ENCODE results near the gene HSP90AA1.
"Not testable (repeated sequence)": the region's sequence is repeated elsewhere in the genome, so short reads cannot be mapped to it uniquely, and the experiment has no call there.

HSP90AA1 gene

DNA sequence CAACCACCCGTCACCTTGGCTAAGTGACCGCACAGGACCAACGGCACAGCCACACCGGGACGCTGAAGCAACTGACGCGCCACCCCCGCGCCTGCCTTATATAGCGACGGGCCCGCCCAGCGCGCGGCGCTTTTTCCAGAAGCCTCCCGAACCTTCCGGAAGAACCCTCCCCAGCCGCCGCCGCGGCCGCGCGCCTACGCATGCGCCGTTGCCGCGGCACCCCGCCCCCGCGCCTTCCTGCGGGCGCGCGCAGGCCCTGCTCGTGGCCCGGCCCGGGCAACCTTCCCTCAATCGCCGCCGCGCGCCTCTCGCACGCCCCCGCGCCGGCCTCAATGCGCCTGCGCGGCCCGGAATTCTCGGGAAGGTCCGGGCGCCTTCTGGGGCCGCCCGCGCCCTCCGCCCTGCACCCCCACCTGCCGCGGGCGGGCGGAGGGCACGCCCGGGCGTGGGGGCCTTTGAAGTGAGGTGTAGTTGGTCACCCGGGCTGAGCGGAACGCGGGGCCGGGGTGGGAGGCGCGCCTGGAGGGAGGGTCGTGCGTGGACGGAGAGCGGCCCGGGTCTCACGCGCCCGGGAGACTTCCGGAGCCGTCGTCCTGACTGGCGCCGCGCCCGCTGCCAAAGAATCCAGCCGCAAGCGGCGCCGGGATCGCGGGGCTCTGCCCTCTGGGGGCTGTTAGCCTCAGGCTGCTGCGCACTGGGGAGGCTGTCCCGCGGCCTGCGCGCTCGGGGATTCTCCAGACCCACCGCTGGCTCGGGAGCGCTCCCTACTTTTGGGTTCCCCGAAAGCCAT, at the start of gene HSP90AA1:
Gene HSP90AA1, minus strand, starts transcription at position 73 of the 790 bp plus-strand sequence. CDS start 666 bp downstream, outside the sequence.
- DNase-seq, result peak; percentile 90

DNA sequence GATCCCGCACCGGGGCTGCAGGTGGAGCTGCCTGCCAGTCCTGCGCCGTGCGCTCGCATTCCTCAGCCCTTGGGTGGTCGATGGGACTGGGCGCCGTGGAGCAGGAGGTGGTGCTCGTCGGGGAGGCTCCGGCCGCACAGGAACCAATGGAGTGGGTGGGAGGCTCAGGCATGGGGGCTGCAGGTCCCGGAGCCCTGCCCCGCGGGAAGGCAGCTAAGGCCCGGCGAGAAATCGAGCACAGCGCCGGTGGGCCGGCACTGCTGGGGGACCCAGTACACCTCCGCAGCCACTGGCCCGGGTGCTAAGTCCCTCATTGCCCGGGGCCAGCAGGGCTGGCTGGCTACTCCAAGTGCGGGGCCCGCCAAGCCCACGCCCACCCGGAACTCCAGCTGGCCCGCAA, 48.6 kb upstream of the HSP90AA1 start:
- DNase-seq, result not testable (repeated sequence)

- not testable (repeated sequence) for DNase-seq
Observed at GRCh38 chr14:102134719-102135118, 47.9 kb upstream of the HSP90AA1 start.

DNA sequence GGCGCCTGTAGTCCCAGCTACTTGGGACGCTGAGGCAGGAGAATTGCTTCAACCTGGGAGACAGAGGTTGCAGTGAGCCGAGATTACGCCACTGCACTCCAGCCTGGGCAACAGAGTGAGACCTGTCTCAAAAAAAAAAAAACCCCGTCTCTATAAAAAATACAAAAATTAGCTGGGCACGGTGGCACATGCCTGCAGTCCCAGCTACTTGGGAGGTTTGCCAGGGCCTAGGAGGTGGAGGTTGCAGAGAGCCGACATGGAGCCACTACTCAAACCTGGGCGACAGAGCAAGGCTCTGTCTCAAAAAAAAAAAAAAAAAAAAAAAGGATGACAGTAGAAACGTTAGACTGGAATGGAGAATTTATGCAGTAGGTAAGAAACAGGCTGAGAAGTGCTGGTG, 47.2 kb upstream of the HSP90AA1 start:
- DNase-seq, result not testable (repeated sequence)

- DNase-seq, result no peak
Observed at GRCh38 chr14:102131741-102132140, 44.9 kb upstream of the HSP90AA1 start.

GRCh38 chr14:102126807-102127455, 40.1 kb upstream of the HSP90AA1 start:
- no peak for DNase-seq

DNA sequence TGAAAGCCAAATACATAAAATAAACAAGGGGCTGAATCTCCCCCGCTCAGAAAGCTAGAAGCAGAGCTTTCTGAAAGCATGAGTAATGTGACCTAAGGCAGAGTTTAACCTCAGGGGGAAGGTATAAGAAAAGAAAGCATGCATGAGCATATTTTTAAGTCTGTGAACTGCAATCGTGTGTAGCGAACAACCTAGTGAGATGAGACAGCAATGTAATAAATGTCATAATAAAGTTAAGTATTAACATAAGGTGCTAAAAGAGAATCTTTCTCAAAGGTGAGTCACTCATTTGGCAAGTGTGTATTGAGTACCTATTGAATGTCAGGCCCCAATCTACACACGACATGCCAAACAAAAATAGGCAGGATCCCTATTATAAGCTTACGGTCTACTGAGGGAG, 38.7 kb upstream of the HSP90AA1 start:
- no peak for DNase-seq

- no peak for DNase-seq
Observed at GRCh38 chr14:102124419-102124818, 37.6 kb upstream of the HSP90AA1 start.

GRCh38 chr14:102121567-102121966, 34.7 kb upstream of the HSP90AA1 start:
- no peak for DNase-seq

DNA sequence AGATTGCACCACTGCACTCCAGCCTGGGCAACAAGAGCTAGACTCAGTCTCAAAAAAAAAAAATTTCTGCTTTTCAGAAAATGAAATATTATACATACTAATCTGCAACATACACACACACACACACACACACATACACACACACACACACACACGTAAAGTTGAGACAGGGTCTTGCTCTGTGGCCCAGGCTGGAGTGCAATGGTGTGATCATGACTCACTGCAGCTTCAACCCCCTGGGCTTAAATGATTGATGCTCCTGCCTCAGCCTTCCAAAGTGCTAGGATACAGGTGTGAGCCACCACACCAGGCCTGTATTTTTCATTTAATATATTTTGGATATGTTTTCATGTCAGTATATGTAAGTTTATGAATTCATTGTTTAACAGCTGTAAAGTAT, 34.0 kb upstream of the HSP90AA1 start:
- DNase-seq, result no peak

GRCh38 chr14:102117852-102118251, 31.0 kb upstream of the HSP90AA1 start:
- no peak for DNase-seq

DNA sequence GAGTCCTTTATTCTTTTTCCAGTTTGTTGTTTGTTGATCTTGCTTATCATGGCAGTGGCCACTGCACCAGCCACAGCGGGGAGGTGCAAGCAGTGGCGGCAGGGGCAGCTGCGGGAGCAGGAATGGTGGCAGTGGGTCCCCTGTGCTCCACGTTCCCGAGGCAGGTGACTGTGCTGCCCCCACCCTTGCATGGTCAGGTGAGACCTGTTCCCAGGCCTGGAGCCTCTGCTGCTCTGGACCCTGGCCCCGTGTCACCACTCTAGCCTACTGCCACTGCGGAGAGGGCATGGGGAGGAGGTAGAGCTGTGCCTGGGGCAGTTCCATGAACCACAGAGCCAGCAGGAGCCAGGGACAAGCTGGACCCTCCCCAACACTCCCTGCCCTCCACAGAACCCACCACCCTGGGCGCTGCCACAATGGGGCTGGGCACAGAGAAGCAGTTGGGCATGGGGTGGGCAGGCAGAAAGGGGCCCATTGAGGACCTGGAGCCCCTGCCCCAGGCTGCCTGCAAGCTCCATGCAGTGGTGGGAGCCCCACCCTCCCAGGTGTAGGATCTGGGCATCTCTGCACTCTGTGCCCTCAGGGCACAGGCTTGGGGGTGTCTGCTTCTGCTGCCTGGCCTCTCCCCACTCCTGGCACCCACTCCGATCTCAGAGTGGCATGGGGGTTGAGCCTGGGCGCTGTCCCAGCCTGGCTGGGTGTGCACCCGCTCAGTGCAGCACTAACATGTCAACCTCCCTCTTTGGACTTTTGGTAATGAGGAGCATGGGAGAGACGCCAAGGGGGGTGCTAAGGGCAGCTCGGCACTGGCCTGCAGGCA, 29.7 kb upstream of the HSP90AA1 start:
- DNase-seq, result no peak

- DNase-seq, result no peak
Observed at GRCh38 chr14:102111101-102111500, 24.3 kb upstream of the HSP90AA1 start.

DNA sequence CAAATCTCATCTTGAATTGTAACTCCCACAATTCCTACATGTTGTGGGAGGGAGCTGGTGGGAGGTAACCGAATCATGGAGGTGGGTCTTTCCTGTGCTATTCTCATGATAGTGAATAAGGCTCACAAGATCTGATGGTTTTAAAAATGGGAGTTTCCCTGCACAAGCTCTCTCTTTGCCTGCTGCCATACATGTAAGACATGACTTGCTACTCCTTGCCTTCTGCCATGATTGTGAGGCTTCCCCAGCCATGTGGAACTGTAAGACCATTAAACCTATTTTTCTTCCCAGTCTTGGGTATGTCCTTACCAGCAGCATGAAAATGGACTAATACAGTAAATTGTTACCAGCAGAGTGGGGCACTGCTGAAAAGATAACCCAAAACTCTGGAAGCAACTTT, 22.5 kb upstream of the HSP90AA1 start:
- not testable (repeated sequence) for DNase-seq

DNA sequence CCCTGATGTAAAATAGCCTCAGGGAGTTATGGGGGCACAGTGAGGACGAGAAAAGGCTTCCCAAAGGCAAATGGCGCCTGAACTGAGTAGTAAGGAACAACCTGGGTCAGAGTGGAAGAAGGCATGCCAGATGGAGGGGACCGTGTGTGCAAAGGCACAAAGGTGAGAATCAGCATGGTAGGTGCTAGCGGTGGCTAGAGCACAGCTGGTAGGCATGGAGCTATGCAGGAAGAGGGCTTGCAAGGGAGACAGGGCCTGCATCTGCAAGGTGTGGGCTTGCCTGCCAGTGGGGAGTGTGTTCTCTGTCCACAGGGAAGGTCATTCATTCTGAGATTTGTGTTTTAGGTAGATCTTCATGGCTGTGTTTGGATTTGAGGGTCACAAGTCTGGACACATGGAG, 18.5 kb upstream of the HSP90AA1 start:
- DNase-seq, result no peak

DNA sequence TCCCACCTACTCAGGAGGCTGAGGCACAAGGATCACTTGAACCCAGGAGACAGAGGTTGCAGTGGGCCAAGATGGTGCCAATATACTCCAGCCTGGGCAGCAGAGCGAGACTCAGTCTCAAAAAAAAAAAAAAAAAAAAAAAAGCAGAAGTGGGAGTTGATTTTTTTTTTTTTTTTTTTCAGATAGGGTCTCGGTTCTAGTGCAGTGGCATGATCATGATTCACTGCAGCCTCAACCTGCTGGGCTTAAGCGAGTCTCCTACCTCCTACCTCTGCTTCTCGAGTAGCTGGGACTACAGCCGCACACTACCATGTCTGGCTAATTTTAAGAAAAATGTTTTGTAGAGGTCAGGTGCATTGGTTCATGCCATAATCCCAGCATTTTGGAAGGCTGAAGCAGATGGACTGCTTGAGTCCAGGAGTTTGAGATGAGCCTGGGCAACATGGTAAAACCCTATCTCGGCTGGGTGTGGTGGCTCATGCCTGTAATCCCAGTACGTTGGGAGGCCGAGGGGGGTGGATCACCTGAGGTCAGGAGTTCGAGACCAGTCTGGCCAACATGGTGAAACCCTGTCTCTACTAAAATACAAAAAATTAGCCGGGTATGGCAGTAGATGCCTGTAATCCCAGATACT, 16.3 kb upstream of the HSP90AA1 start:
- DNase-seq, result no peak

DNA sequence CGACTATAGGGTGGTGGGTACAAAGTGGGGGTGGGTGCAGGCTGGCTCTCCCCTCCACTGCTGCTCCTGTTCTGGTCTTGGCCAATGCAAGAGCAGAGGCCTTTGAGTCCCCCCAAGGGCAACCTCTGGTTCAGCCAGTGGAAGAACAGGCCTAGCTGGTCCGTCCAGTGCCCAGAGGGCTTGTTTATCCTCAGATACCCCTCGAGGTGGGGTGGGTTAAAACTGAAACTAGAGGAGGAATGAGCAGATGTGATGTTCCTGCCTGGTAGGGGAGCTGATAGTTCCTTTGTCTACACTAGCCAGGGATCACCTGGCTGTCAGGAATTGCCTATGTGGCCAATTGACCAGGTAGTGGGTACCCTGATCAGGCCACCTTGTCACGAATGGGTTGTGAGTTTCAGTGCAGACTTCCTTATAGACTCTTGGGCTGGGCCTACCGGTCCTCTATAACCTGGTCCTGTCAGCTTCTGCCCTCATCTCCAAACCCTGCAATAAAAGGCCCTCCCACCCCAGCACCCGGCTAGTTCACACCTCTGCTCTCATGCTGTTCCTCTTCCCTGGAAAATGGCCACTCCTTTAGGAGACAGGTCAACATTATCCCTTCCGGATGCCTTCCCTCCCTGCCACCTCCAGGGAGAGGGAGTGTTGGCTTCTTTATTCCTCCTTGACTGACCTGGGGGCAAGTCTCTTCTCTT, 10.7 kb upstream of the HSP90AA1 start:
- no peak for DNase-seq

GRCh38 chr14:102096569-102097188, 9.8 kb upstream of the HSP90AA1 start:
- peak; percentile 49 for DNase-seq

GRCh38 chr14:102095871-102096568, 9.2 kb upstream of the HSP90AA1 start:
- DNase-seq, result no peak

GRCh38 chr14:102095231-102095870, 8.5 kb upstream of the HSP90AA1 start:
- no peak for DNase-seq

DNA sequence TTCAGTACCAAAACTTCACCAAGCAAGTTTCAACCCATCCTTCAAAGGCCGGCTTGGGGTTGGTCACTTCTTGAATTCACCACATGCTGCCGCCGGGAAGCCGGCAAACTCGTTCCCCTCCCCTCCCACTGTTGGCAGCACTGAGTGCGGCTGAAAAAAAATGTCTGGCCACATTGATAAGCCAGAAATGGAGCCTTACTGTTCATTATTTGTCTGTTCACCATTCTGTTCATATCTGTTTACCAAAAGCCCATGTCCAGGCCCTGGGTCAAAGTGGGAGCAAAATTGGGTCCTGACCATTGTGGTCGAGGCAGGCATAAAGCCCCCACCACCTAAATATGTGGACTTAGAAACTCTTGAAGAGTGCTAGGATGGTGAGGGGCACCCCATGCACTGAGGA, 7.3 kb upstream of the HSP90AA1 start:
- DNase-seq, result no peak
